A673 (cell line): ENCODE data around the gene AGER. TPM values are rescaled to one million over a fixed set of nuclear protein-coding genes. Genes with fewer than 3 reads are reported as not detected.

Source experiments
- BruUV-seq: library from RNA; stranded (reverse); fragments of 400-500 nt; replicated peaks from 2 replicates; lab custom pipeline; 2021; lab: Mats Ljungman, UMichigan
- CTCF ChIA-PET: fragments of 300-600 bp; sonication (Branson Sonifier 250); formaldehyde crosslinking; loops from one replicate; lab custom pipeline; 2022; ENCODE audit warnings: antibody characterized with exemption; lab: Charles Lee
- POLR2A ChIA-PET: fragments of 300-600 bp; sonication (Branson Sonifier 250); formaldehyde crosslinking; loops from one replicate; lab custom pipeline; 2022; ENCODE audit warnings: antibody characterized with exemption; ENCODE audit not compliant: low non-redundant PET; lab: Charles Lee
- DNase-seq: peaks from one replicate; pipeline ENCODE4 v3.0.0-alpha.2; 2015; ENCODE audit warnings: low spot score
- H3K27ac ChIP-seq: fragments of 200-600 bp; sonication (generic); 2 replicates; pipeline ENCODE4 v1.5.1; 2016; ENCODE audit warnings: mixed run types, low read depth, mild to moderate bottlenecking, mixed read lengths, antibody characterized with exemption, low read length; ENCODE audit not compliant: poor library complexity, severe bottlenecking
- H3K27me3 ChIP-seq: fragments of 200-600 bp; sonication (generic); replicated peaks from 2 replicates; pipeline ENCODE4 v1.6.1; 2017; ENCODE audit warnings: mixed run types, low read depth, mild to moderate bottlenecking, mixed read lengths, antibody characterized with exemption, low read length; ENCODE audit not compliant: insufficient read depth, poor library complexity
- H3K36me3 ChIP-seq: fragments of 200-600 bp; sonication (generic); 2 replicates; pipeline ENCODE4 v1.6.1; 2016; ENCODE audit warnings: mixed run types, mild to moderate bottlenecking, mixed read lengths, antibody characterized with exemption, low read length; ENCODE audit not compliant: insufficient read depth, poor library complexity, severe bottlenecking
- H3K4me1 ChIP-seq: fragments of 200-600 bp; sonication (generic); 2 replicates; pipeline ENCODE4 v1.6.1; 2017; ENCODE audit warnings: mixed run types, mild to moderate bottlenecking, mixed read lengths, antibody characterized with exemption, low read length; ENCODE audit not compliant: insufficient read depth, poor library complexity, severe bottlenecking
- H3K4me3 ChIP-seq: fragments of 200-600 bp; sonication (generic); 2 replicates; pipeline ENCODE4 v1.5.1; 2016; ENCODE audit warnings: low read depth, mixed run types, mild to moderate bottlenecking, mixed read lengths, low read length; ENCODE audit not compliant: poor library complexity, severe bottlenecking
- H3K9me3 ChIP-seq: fragments of 200-600 bp; sonication (generic); 2 replicates; pipeline ENCODE4 v1.6.1; 2016; ENCODE audit warnings: mixed run types, low read depth, mild to moderate bottlenecking, mixed read lengths, antibody characterized with exemption, low read length; ENCODE audit not compliant: poor library complexity, severe bottlenecking
- CTCF ChIP-seq: fragments of 300-800, 200-600 bp; sonication (generic); conservative IDR thresholded peaks from 2 replicates; pipeline ENCODE4 v1.5.1; 2017; ENCODE audit warnings: low read depth, mild to moderate bottlenecking, antibody characterized with exemption, low read length, moderate library complexity, mixed read lengths
- EZH2 ChIP-seq: fragments of 200-600 bp; sonication (generic); IDR thresholded peaks from 2 replicates; pipeline ENCODE4 v1.6.1; 2017; ENCODE audit warnings: borderline replicate concordance, low read depth, mild to moderate bottlenecking, mixed read lengths, antibody characterized with exemption, low read length; ENCODE audit not compliant: poor library complexity, severe bottlenecking
- intact Hi-C: fragments of 100-400 bp; cut with micrococcal nuclease; formaldehyde crosslinking; loops from one replicate; pipeline ENCODE4 v1.10.0; 2022; ENCODE audit not compliant: unreplicated experiment
- total RNA-seq: library from RNA; stranded (reverse); gene quantifications from 2 replicates; pipeline ENCODE4 v1.2.3, GENCODE V29; 2021

Gene AGER
- total RNA-seq, 1 experiment from 2014 or later = 13.3 TPM

GRCh38 chr6:32200711-32201475 is 16.8 kb upstream of the AGER start:
- TF ChIP-seq EZH2 = no peak
- TF ChIP-seq CTCF = no peak
- BruUV-seq = no TSS peak
- Histone ChIP-seq H3K4me1 (peaks cover 23% of the 10 kb centered on the region), H3K9me3 (no peaks in the 10 kb centered on the region), H3K36me3 (no peaks in the 10 kb centered on the region), H3K4me3 (no peak overlapping the region), H3K27ac (no peak overlapping the region), H3K27me3 (no peaks in the 10 kb centered on the region)
- intact Hi-C loops = no loop called here
- CTCF ChIA-PET = no interaction called here
- POLR2A ChIA-PET = no interaction called here
- DNase-seq = no peak

GRCh38 chr6:32198866-32199265 is 14.8 kb upstream of the AGER start:
- intact Hi-C loops = no loop called here
- Histone ChIP-seq H3K4me3 (no peak overlapping the region), H3K27ac (no peak overlapping the region), H3K27me3 (no peaks in the 10 kb centered on the region), H3K36me3 (no peaks in the 10 kb centered on the region), H3K9me3 (no peaks in the 10 kb centered on the region), H3K4me1 (peaks cover 32% of the 10 kb centered on the region)
- BruUV-seq = no TSS peak
- CTCF ChIA-PET = no interaction called here
- no peak for TF ChIP-seq EZH2
- TF ChIP-seq CTCF = no peak
- POLR2A ChIA-PET = no interaction called here
- DNase-seq = no peak

DNA sequence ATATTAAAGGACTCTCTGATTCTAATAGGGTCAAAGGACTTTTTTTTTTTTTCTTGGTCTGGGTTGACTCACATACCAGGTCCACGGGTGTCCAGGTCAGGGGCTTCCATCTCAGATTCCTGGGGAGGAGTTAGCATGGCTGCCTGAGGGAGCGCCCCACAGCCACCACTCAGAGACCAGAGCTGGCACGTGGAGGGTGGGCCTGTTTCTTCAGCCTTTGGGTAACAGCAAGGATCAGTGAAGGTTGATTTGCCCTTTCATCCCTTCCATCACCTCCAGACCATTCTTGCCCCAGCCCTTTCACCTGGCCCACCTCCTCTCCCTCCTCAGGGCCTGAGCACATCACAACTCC is 14.3 kb upstream of the AGER start:
- ChIA-PET POLR2A (no interaction called here), CTCF (no interaction called here)
- no peak overlapping the region for H3K4me3 ChIP-seq
- H3K27me3 ChIP-seq = no peaks in the 10 kb centered on the region
- BruUV-seq = no TSS peak
- no peaks in the 10 kb centered on the region for H3K9me3 ChIP-seq
- TF ChIP-seq EZH2 = no peak
- TF ChIP-seq CTCF = no peak
- intact Hi-C loops = no loop called here
- no peaks in the 10 kb centered on the region for H3K36me3 ChIP-seq
- no peak overlapping the region for H3K27ac ChIP-seq
- H3K4me1 ChIP-seq = peaks cover 32% of the 10 kb centered on the region
- no peak for DNase-seq
